Measurements from ENCODE around the gene KCTD11.

- TF ChIP-seq CTCF (IDR thresholded peaks at IDR 0.05; ENCODE audit: low read length) (no peak), EZH2 (IDR thresholded peaks at IDR 0.05; ENCODE audit: borderline replicate concordance, low read length) (no peak)
Observed at GRCh38 chr17:7392696-7393612, 41.0 kb downstream of the KCTD11 start.
